ENCODE data around the gene EFL1. TPM values are rescaled to one million over a fixed set of nuclear protein-coding genes. Genes with fewer than 3 reads are reported as not detected.

Gene EFL1
- total and polyA plus RNA-seq, 9 donors: 11.3 to 17.4 (median 11.8) TPM

DNA sequence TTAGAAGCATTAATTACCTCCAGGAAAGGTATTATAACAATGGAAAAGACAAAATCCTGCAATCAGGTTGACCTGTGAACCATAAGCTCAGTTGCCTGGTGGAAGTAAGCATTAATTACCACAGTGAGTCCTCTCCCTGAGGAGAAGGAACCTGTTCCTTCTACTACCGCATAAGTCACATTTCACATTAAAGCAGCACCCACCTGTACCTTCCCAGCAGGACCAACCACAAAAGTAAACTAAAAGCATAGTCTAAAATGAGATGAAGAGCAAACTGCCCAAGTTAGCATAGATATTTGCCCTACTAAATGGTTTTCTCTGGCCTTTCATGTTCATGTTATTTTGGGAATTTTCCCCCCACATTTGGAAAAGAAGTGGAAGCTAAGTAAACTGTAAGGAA lies 78.2 kb downstream of the EFL1 start:
- no peaks in the 10 kb centered on the region for H3K27me3 ChIP-seq (ENCODE audit: control insufficient read depth, insufficient read depth, low read length)
- no peak overlapping the region for H3K27ac ChIP-seq (ENCODE audit: low read length)
- no CpG with 5 or more reads among the region's 1 CpG for WGBS (ENCODE audit: insufficient coverage)
- H3K4me3 ChIP-seq (ENCODE audit: low read length): no peak overlapping the region
- H3K4me1 ChIP-seq (ENCODE audit: control insufficient read depth, insufficient read depth, low read length): peaks cover 4% of the 10 kb centered on the region
- H3K9me3 ChIP-seq (replicated peaks; ENCODE audit: control insufficient read depth, low read depth, low read length): no peaks in the 10 kb centered on the region
- no peak for DNase-seq
- H3K36me3 ChIP-seq (ENCODE audit: control insufficient read depth, insufficient read depth, low read length): no peaks in the 10 kb centered on the region

GRCh38 chr15:82183121-82184031 lies 79.2 kb downstream of the EFL1 start:
- no peak overlapping the region for H3K4me3 ChIP-seq (ENCODE audit: low read length)
- H3K9me3 ChIP-seq (replicated peaks; ENCODE audit: control insufficient read depth, low read depth, low read length): no peaks in the 10 kb centered on the region
- no CpG with 5 or more reads among the region's 2 CpGs for WGBS (ENCODE audit: insufficient coverage)
- no peaks in the 10 kb centered on the region for H3K36me3 ChIP-seq (ENCODE audit: control insufficient read depth, insufficient read depth, low read length)
- peaks cover 4% of the 10 kb centered on the region for H3K4me1 ChIP-seq (ENCODE audit: control insufficient read depth, insufficient read depth, low read length)
- H3K27me3 ChIP-seq (ENCODE audit: control insufficient read depth, insufficient read depth, low read length): no peaks in the 10 kb centered on the region
- DNase-seq: peak; percentile 78
- H3K27ac ChIP-seq (ENCODE audit: low read length): no peak overlapping the region

DNA sequence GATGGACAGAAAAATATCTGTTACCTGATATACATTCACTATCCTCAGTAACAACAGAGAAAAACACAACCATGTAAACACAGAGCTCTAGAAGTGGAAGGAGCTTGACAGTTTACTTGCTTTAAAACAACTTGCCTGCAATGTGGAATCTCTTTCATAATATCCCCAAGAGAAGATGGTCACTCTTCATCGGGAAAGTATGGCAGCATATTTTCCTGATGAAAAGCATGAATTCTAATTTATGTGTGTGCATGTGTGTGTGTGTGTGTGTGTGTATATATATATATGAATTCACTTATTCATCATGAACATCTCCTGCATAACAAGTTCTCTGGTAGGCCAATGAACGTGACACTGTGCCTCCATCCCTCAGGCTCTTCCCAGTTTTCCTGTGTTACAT lies 81.2 kb downstream of the EFL1 start:
- no peak for DNase-seq
- no peaks in the 10 kb centered on the region for H3K27me3 ChIP-seq (ENCODE audit: control insufficient read depth, insufficient read depth, low read length)
- H3K27ac ChIP-seq (ENCODE audit: low read length): no peak overlapping the region
- H3K36me3 ChIP-seq (ENCODE audit: control insufficient read depth, insufficient read depth, low read length): no peaks in the 10 kb centered on the region
- peaks cover 4% of the 10 kb centered on the region for H3K4me1 ChIP-seq (ENCODE audit: control insufficient read depth, insufficient read depth, low read length)
- WGBS (ENCODE audit: insufficient coverage): 71% methylated on average over 1 of the region's 2 CpGs
- no peak overlapping the region for H3K4me3 ChIP-seq (ENCODE audit: low read length)
- H3K9me3 ChIP-seq (replicated peaks; ENCODE audit: control insufficient read depth, low read depth, low read length): no peaks in the 10 kb centered on the region

- no peaks in the 10 kb centered on the region for H3K9me3 ChIP-seq (replicated peaks; ENCODE audit: control insufficient read depth, low read depth, low read length)
- no peaks in the 10 kb centered on the region for H3K27me3 ChIP-seq (ENCODE audit: control insufficient read depth, insufficient read depth, low read length)
- DNase-seq: no peak
- no peak overlapping the region for H3K4me3 ChIP-seq (ENCODE audit: low read length)
- H3K36me3 ChIP-seq (ENCODE audit: control insufficient read depth, insufficient read depth, low read length): no peaks in the 10 kb centered on the region
- no peak overlapping the region for H3K27ac ChIP-seq (ENCODE audit: low read length)
- peaks cover 3% of the 10 kb centered on the region for H3K4me1 ChIP-seq (ENCODE audit: control insufficient read depth, insufficient read depth, low read length)
- no CpG with 5 or more reads among the region's 2 CpGs for WGBS (ENCODE audit: insufficient coverage)
These were observed 84.5 kb downstream of the EFL1 start for GRCh38 chr15:82178061-82178460.

GRCh38 chr15:82177291-82178010 lies 85.1 kb downstream of the EFL1 start:
- H3K27me3 ChIP-seq (ENCODE audit: control insufficient read depth, insufficient read depth, low read length): no peaks in the 10 kb centered on the region
- no peaks in the 10 kb centered on the region for H3K4me1 ChIP-seq (ENCODE audit: control insufficient read depth, insufficient read depth, low read length)
- WGBS (ENCODE audit: insufficient coverage): 48% methylated on average over 2 of the region's 3 CpGs
- no peak overlapping the region for H3K27ac ChIP-seq (ENCODE audit: low read length)
- H3K4me3 ChIP-seq (ENCODE audit: low read length): no peak overlapping the region
- no peaks in the 10 kb centered on the region for H3K36me3 ChIP-seq (ENCODE audit: control insufficient read depth, insufficient read depth, low read length)
- DNase-seq: peak; percentile 41
- H3K9me3 ChIP-seq (replicated peaks; ENCODE audit: control insufficient read depth, low read depth, low read length): no peaks in the 10 kb centered on the region

DNA sequence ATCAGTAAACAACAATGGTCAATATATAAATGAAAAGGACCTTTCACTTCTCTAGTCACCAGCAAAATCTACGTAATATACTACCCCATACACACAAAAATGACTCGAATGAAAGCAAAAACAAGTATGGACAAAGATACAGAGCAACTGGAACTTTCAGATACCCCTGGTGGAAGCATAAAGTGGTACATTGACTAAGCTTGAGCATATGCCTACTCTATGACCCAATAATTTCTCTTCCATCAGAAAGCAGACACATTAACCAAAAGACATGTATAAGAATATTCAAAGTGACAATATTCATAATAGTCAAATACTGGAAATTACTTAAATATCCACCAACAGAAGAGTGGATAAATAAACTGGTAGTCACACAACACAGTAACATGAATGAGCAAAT lies 86.0 kb downstream of the EFL1 start:
- DNase-seq: no peak
- no peak overlapping the region for H3K27ac ChIP-seq (ENCODE audit: low read length)
- no peak overlapping the region for H3K4me3 ChIP-seq (ENCODE audit: low read length)
- WGBS (ENCODE audit: insufficient coverage): no CpG with 5 or more reads among the region's 2 CpGs
- no peaks in the 10 kb centered on the region for H3K27me3 ChIP-seq (ENCODE audit: control insufficient read depth, insufficient read depth, low read length)
- H3K4me1 ChIP-seq (ENCODE audit: control insufficient read depth, insufficient read depth, low read length): no peaks in the 10 kb centered on the region
- H3K9me3 ChIP-seq (replicated peaks; ENCODE audit: control insufficient read depth, low read depth, low read length): no peaks in the 10 kb centered on the region
- H3K36me3 ChIP-seq (ENCODE audit: control insufficient read depth, insufficient read depth, low read length): no peaks in the 10 kb centered on the region

GRCh38 chr15:82174471-82175235 lies 87.9 kb downstream of the EFL1 start:
- H3K4me3 ChIP-seq (ENCODE audit: low read length): no peak overlapping the region
- DNase-seq: no peak
- H3K4me1 ChIP-seq (ENCODE audit: control insufficient read depth, insufficient read depth, low read length): no peaks in the 10 kb centered on the region
- no peaks in the 10 kb centered on the region for H3K27me3 ChIP-seq (ENCODE audit: control insufficient read depth, insufficient read depth, low read length)
- no peaks in the 10 kb centered on the region for H3K9me3 ChIP-seq (replicated peaks; ENCODE audit: control insufficient read depth, low read depth, low read length)
- no peaks in the 10 kb centered on the region for H3K36me3 ChIP-seq (ENCODE audit: control insufficient read depth, insufficient read depth, low read length)
- no peak overlapping the region for H3K27ac ChIP-seq (ENCODE audit: low read length)
- no CpG with 5 or more reads among the region's 5 CpGs for WGBS (ENCODE audit: insufficient coverage)

GRCh38 chr15:82173108-82173507 lies 89.4 kb downstream of the EFL1 start:
- no peaks in the 10 kb centered on the region for H3K9me3 ChIP-seq (replicated peaks; ENCODE audit: control insufficient read depth, low read depth, low read length)
- WGBS (ENCODE audit: insufficient coverage): no CpG with 5 or more reads among the region's 1 CpG
- H3K27me3 ChIP-seq (ENCODE audit: control insufficient read depth, insufficient read depth, low read length): no peaks in the 10 kb centered on the region

DNA sequence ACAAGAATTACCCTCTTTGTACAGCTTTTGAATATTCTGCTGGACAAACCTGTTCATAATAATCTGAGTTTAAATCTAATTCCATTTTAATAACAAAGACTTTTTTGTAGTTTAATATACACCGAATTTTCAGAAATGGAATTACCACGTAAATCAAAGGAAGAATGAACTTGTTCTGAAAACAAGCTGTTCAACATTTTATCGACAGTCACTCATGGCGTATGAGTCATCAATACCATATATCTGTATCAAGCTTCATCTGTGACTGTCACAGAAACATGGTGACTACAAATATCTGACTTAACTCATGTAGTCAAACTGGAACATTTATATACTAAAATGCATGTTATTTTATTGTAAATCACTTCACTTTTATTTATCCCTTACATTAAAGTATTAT lies 90.0 kb downstream of the EFL1 start:
- Histone ChIP-seq H3K4me3 (ENCODE audit: low read length) (no peak overlapping the region), H3K4me1 (ENCODE audit: control insufficient read depth, insufficient read depth, low read length) (no peaks in the 10 kb centered on the region), H3K27me3 (ENCODE audit: control insufficient read depth, insufficient read depth, low read length) (no peaks in the 10 kb centered on the region), H3K27ac (ENCODE audit: low read length) (no peak overlapping the region), H3K36me3 (ENCODE audit: control insufficient read depth, insufficient read depth, low read length) (no peaks in the 10 kb centered on the region), H3K9me3 (replicated peaks; ENCODE audit: control insufficient read depth, low read depth, low read length) (no peaks in the 10 kb centered on the region)
- DNase-seq: no peak
- no CpG with 5 or more reads among the region's 4 CpGs for WGBS (ENCODE audit: insufficient coverage)

More at GRCh38 chr15:82173108-82173507, 89.4 kb downstream of the EFL1 start:
- no peak for DNase-seq
- Histone ChIP-seq H3K4me3 (ENCODE audit: low read length) (no peak overlapping the region), H3K27ac (ENCODE audit: low read length) (no peak overlapping the region), H3K36me3 (ENCODE audit: control insufficient read depth, insufficient read depth, low read length) (no peaks in the 10 kb centered on the region), H3K4me1 (ENCODE audit: control insufficient read depth, insufficient read depth, low read length) (no peaks in the 10 kb centered on the region)

GRCh38 chr15:82168757-82169156 lies 93.8 kb downstream of the EFL1 start:
- no CpG with 5 or more reads among the region's 2 CpGs for WGBS (ENCODE audit: insufficient coverage)
- H3K27ac ChIP-seq (ENCODE audit: low read length): no peak overlapping the region
- no peaks in the 10 kb centered on the region for H3K9me3 ChIP-seq (replicated peaks; ENCODE audit: control insufficient read depth, low read depth, low read length)
- DNase-seq: no peak
- H3K36me3 ChIP-seq (ENCODE audit: control insufficient read depth, insufficient read depth, low read length): no peaks in the 10 kb centered on the region
- no peak overlapping the region for H3K4me3 ChIP-seq (ENCODE audit: low read length)
- no peaks in the 10 kb centered on the region for H3K27me3 ChIP-seq (ENCODE audit: control insufficient read depth, insufficient read depth, low read length)
- H3K4me1 ChIP-seq (ENCODE audit: control insufficient read depth, insufficient read depth, low read length): no peaks in the 10 kb centered on the region
